GM12878 (cell line): ENCODE data around the gene CHST15. TPM values are rescaled to one million over a fixed set of nuclear protein-coding genes. Genes with fewer than 3 reads are reported as not detected.

Source experiments
- ATAC-seq: fragments of 200-7000 bp; cut with Tn5 transposase; 3 replicates; pipeline ENCODE4 v1.9.1; 2020; ENCODE audit warnings: mild to moderate bottlenecking, moderate library complexity
- BruUV-seq: library from RNA; stranded (reverse); fragments of 400-500 nt; replicated peaks from 2 replicates; lab custom pipeline; 2021; lab: Mats Ljungman, UMichigan
- CTCF ChIA-PET: fragments of 300-600 bp; sonication (Branson Sonifier 250); formaldehyde crosslinking; extraction: SDS; loops from one replicate; lab custom pipeline; 2021; ENCODE audit warnings: inconsistent platforms; lab: Yijun Ruan, JAX
- POLR2A ChIA-PET: fragments of 350-600 bp; formaldehyde crosslinking; extraction: SDS; loops from one replicate; lab custom pipeline; 2021; ENCODE audit warnings: inconsistent platforms; lab: Charles Lee
- RAD21 ChIA-PET: fragments of 300-600 bp; sonication (Branson Sonifier 250); formaldehyde crosslinking; loops from one replicate; lab custom pipeline; 2023; ENCODE audit warnings: antibody characterized with exemption; ENCODE audit not compliant: unreplicated experiment; lab: Charles Lee
- SMC1A ChIA-PET: fragments of 300-600 bp; sonication (Branson Sonifier 250); formaldehyde crosslinking; loops from one replicate; lab custom pipeline; 2023; ENCODE audit not compliant: unreplicated experiment, uncharacterized antibody; lab: Charles Lee
- DNase-seq: peaks from one replicate; pipeline ENCODE4 v3.0.0-alpha.2; 2011; ENCODE audit warnings: low read depth, low spot score
- FAIRE-seq: peaks from 3 replicates; lab custom pipeline; 2011; peaks lifted over from hg19 to GRCh38; lab: Jason Lieb, UNC
- H2AFZ ChIP-seq: 2 replicates; pipeline ENCODE4 v1.6.0; 2011; ENCODE audit warnings: low read depth, low read length, control low read depth; ENCODE audit not compliant: control insufficient read depth
- H3K27ac ChIP-seq: 2 replicates; pipeline ENCODE4 v1.5.1; 2011; ENCODE audit warnings: control low read depth; ENCODE audit not compliant: control insufficient read depth, insufficient read depth
- H3K27me3 ChIP-seq, 2 experiments: replicated peaks in 1 of 2; 2 replicates each; pipeline versions ENCODE4 v1.6.0 to v1.6.1; 2011; ENCODE audit warnings: low read length in 1 of 2; ENCODE audit not compliant: control insufficient read depth in 2 of 2, insufficient read depth in 2 of 2
- H3K36me3 ChIP-seq, 2 experiments: 2 replicates each; pipeline ENCODE4 v1.5.1; 2011; ENCODE audit warnings: low read length in 1 of 2; ENCODE audit not compliant: control insufficient read depth in 2 of 2, insufficient read depth in 2 of 2
- H3K4me1 ChIP-seq: 2 replicates; pipeline ENCODE4 v1.6.1; 2011; ENCODE audit warnings: mild to moderate bottlenecking, low read length, moderate library complexity, mixed read lengths; ENCODE audit not compliant: control insufficient read depth, insufficient read depth
- H3K4me2 ChIP-seq: 2 replicates; pipeline ENCODE4 v1.6.0; 2011; ENCODE audit warnings: control low read depth; ENCODE audit not compliant: control insufficient read depth, insufficient read depth
- H3K4me3 ChIP-seq: fragments of 200-600 bp; sonication (generic); 2 replicates; pipeline ENCODE4 v1.5.1; 2016
- H3K79me2 ChIP-seq: 2 replicates; pipeline ENCODE4 v1.6.0; 2011; ENCODE audit warnings: low read length; ENCODE audit not compliant: control insufficient read depth, insufficient read depth
- H3K9ac ChIP-seq: 2 replicates; pipeline ENCODE4 v1.8.0; 2011; ENCODE audit warnings: low read length, control low read depth, mixed read lengths; ENCODE audit not compliant: control insufficient read depth, insufficient read depth
- H3K9me3 ChIP-seq: replicated peaks from 3 replicates; pipeline ENCODE4 v1.5.1; 2011; ENCODE audit warnings: mild to moderate bottlenecking, low read length; ENCODE audit not compliant: control insufficient read depth, insufficient read depth
- H4K20me1 ChIP-seq: 2 replicates; pipeline ENCODE4 v1.6.0; 2011; ENCODE audit not compliant: control insufficient read depth, insufficient read depth
- CEBPB ChIP-seq, 2 experiments: fragments of 150-350 bp in 1 of 2; IDR thresholded peaks; 2 replicates each; pipeline ENCODE4 v1.6.1; 2012 to 2014; ENCODE audit warnings: low read depth in 2 of 2, low read length in 2 of 2, borderline replicate concordance in 1 of 2, inconsistent platforms in 1 of 2
- CHD2 ChIP-seq: IDR thresholded peaks from 2 replicates; pipeline ENCODE4 v1.6.1; 2011; ENCODE audit warnings: low read depth, low read length, improper control_type of control experiment, borderline replicate concordance
- HDAC6 ChIP-seq: fragments of 200-600 bp; sonication (generic); IDR thresholded peaks from one replicate; pipeline ENCODE4 v1.8.0; 2017; ENCODE audit warnings: antibody characterized with exemption; ENCODE audit not compliant: unreplicated experiment
- KAT2A ChIP-seq: conservative IDR thresholded peaks from 2 replicates; pipeline ENCODE4 v1.6.1; 2011; ENCODE audit warnings: low read depth, low read length; ENCODE audit not compliant: control insufficient read depth
- MEF2A ChIP-seq: IDR thresholded peaks from 2 replicates; pipeline ENCODE4 v1.6.1; 2011; ENCODE audit warnings: low read depth, mild to moderate bottlenecking, low read length, moderate library complexity; ENCODE audit not compliant: insufficient read depth
- NFYB ChIP-seq: IDR thresholded peaks from 2 replicates; pipeline ENCODE4 v1.6.1; 2011; ENCODE audit warnings: low read depth, mild to moderate bottlenecking, low read length, improper control_type of control experiment, moderate library complexity; ENCODE audit not compliant: insufficient read depth
- NRF1 ChIP-seq: conservative IDR thresholded peaks from 2 replicates; pipeline ENCODE4 v1.6.1; 2011; ENCODE audit warnings: mild to moderate bottlenecking, low read depth, low read length, improper control_type of control experiment
- PBX3 ChIP-seq: IDR thresholded peaks from 2 replicates; pipeline ENCODE4 v1.6.1; 2011; ENCODE audit warnings: mild to moderate bottlenecking, low read depth, low read length, moderate library complexity; ENCODE audit not compliant: insufficient replicate concordance
- POLR2AphosphoS5 ChIP-seq: IDR thresholded peaks from 2 replicates; pipeline ENCODE4 v1.6.1; 2011; ENCODE audit warnings: mild to moderate bottlenecking, low read length, inconsistent platforms
- RELA ChIP-seq: fragments of 450-650 bp; IDR thresholded peaks from 2 replicates; pipeline ENCODE4 v1.8.0; 2014; ENCODE audit warnings: borderline replicate concordance; ENCODE audit not compliant: partially characterized antibody
- RUNX3 ChIP-seq: IDR thresholded peaks from 2 replicates; pipeline ENCODE4 v1.6.1; 2012; ENCODE audit warnings: low read length, inconsistent platforms
- SIN3A ChIP-seq: IDR thresholded peaks from 2 replicates; pipeline ENCODE4 v1.6.1; 2012; ENCODE audit warnings: low read depth, low read length, improper control_type of control experiment
- SMAD1 ChIP-seq: fragments of 450-650 bp; IDR thresholded peaks from 2 replicates; pipeline ENCODE4 v1.6.1; 2018; ENCODE audit warnings: mild to moderate bottlenecking, low read depth; ENCODE audit not compliant: partially characterized antibody
- TCF7 ChIP-seq: IDR thresholded peaks from 2 replicates; pipeline ENCODE4 v1.6.1; 2014; ENCODE audit warnings: antibody characterized with exemption, borderline replicate concordance
- whole genome bisulfite sequencing: methylation state at CpG from one replicate; pipeline ENCODE4 v1.1.6; 2016; ENCODE audit warnings: low lambda C conversion rate; ENCODE audit not compliant: insufficient replicate concordance, insufficient coverage; ENCODE audit errors: missing lambda C conversion rate; 5-methylcytosine and 5-hydroxymethylcytosine counted together
- in situ Hi-C: fragments of 300-500 bp; cut with MboI; formaldehyde crosslinking; loops from 9 replicates; pipeline ENCODE4 v1.14.3; 2018; ENCODE audit warnings: mixed read lengths
- intact Hi-C: fragments of 100-400 bp; cut with micrococcal nuclease; formaldehyde crosslinking; loops from one replicate; pipeline ENCODE4 v1.14.2; 2022; ENCODE audit not compliant: unreplicated experiment
- polyA plus RNA-seq, 11 experiments: library from polyadenylated mRNA; depleted of rRNA in 4 of 11; unstranded in 6 of 11; stranded (reverse) in 5 of 11; fragments of >200 nt; fragmentation: Nextera tagmentation in 4 of 11; fragmentation: Illumina TruSeq in 1 of 11; extraction: Ambion mirVana in 4 of 11; extraction: Trizol in 1 of 11; gene quantifications; 1 replicate in 1 of 11; 2 replicates in 10 of 11; pipeline versions ENCODE4 v1.2.1 to v1.2.3, GENCODE V29; 2011 to 2016; ENCODE audit warnings: inconsistent platforms in 2 of 11, missing spikeins in 2 of 11, low read depth in 1 of 11
- total RNA-seq, 4 experiments: library from RNA; depleted of rRNA in 3 of 4; stranded (reverse); fragments of >200 nt in 3 of 4; fragmentation: Illumina TruSeq in 1 of 4; extraction: Trizol in 1 of 4; gene quantifications; 2 replicates each; pipeline versions ENCODE4 v1.2.1 to v1.2.3, GENCODE V29; 2013 to 2021
- TF ChIP-seq, protein P1 (sequence below): IDR thresholded peaks from 2 replicates; pipeline ENCODE4 v1.6.1; 2012; ENCODE audit warnings: low read depth, low read length, improper control_type of control experiment
- TF ChIP-seq, protein P2 (sequence below): IDR thresholded peaks from 2 replicates; pipeline ENCODE4 v1.6.1; 2011; ENCODE audit warnings: borderline replicate concordance, low read depth, mild to moderate bottlenecking, moderate library complexity, mixed read lengths, low read length; ENCODE audit not compliant: insufficient read depth; ENCODE audit errors: extremely low read length

Gene CHST15
- total and polyA plus RNA-seq, 10 of the 15 experiments (the other 5 are each of a cell fraction or from before 2014, with no cell fraction given): 0.02 to 0.53 (median 0.05) TPM; not detected in 1

- Histone ChIP-seq H3K36me3 (no peaks in the 10 kb centered on the region), H3K9me3 (no peaks in the 10 kb centered on the region; the same call in 2 of the 3 replicates), H3K9ac (no peak overlapping the region), H3K27me3 (peaks cover 1 to 6% of the 10 kb centered on the region in 2 experiments; a peak in 3 of 4 replicates), H3K27ac (no peak overlapping the region), H2AFZ (no peak overlapping the region), H3K79me2 (no peaks in the 10 kb centered on the region), H3K4me2 (no peak overlapping the region), H3K4me3 (no peak overlapping the region), H4K20me1 (no peaks in the 10 kb centered on the region), H3K4me1 (no peaks in the 10 kb centered on the region)
- 71% methylated on average over 10 of the region's 10 CpGs for WGBS
- TF ChIP-seq RELA (no peak), PBX3 (no peak), KAT2A (no peak), SMAD1 (no peak), SIN3A (no peak), NFYB (no peak), CHD2 (no peak), TCF7 (no peak), HDAC6 (no peak), MEF2A (no peak), POLR2AphosphoS5 (no peak), NRF1 (no peak), CEBPB (IDR thresholded peaks at IDR 0.05; ENCODE audit: borderline replicate concordance in 1 of 2, low read depth in 2 of 2, low read length in 2 of 2) (no peak), RUNX3 (no peak)
- TF ChIP-seq, protein P1, sequence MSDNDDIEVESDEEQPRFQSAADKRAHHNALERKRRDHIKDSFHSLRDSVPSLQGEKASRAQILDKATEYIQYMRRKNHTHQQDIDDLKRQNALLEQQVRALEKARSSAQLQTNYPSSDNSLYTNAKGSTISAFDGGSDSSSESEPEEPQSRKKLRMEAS: no peak
- TF ChIP-seq, protein P2, sequence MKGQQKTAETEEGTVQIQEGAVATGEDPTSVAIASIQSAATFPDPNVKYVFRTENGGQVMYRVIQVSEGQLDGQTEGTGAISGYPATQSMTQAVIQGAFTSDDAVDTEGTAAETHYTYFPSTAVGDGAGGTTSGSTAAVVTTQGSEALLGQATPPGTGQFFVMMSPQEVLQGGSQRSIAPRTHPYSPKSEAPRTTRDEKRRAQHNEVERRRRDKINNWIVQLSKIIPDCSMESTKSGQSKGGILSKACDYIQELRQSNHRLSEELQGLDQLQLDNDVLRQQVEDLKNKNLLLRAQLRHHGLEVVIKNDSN: no peak
- SMC1A ChIA-PET: interaction anchor here (0.8 to 1.3 kb wide), 2 partner anchors 86 to 87 kb away, joined by 3 read pairs; no protein-coding TSS in a partner anchor
- CTCF ChIA-PET: interaction anchor here (1.4 kb wide), 1 partner anchor 110 kb away, joined by 5 read pairs; no protein-coding TSS in a partner anchor
- no peak for FAIRE-seq
- intact Hi-C loops (loop anchor here (5.0 kb wide), 1 partner anchor 86 kb away; no protein-coding TSS in a partner anchor), in situ Hi-C loops (no loop called here)
- RAD21 ChIA-PET: no interaction called here
- ATAC-seq: no peak
- POLR2A ChIA-PET: no interaction called here
- BruUV-seq: no TSS peak
- DNase-seq: no peak
These were observed 10.2 kb downstream of the CHST15 start for GRCh38 chr10:124083047-124083739.
